Neural cell (in vitro differentiated cells): ENCODE results near the gene USP40. TPM values are rescaled to one million over a fixed set of nuclear protein-coding genes. Genes with fewer than 3 reads are reported as not detected.

Experiments used
- H2AFZ ChIP-seq: fragments of 200-600, 300-800 bp; sonication (generic), shearing (Covaris generic); 2 replicates; pipeline ENCODE4 v1.6.0; 2014; ENCODE audit warnings: low read depth, mild to moderate bottlenecking, antibody characterized with exemption, low read length, moderate library complexity
- H3F3A ChIP-seq: fragments of 200-600 bp; shearing (Covaris generic); 2 replicates; pipeline ENCODE4 v1.6.1; 2016; ENCODE audit warnings: mild to moderate bottlenecking, moderate library complexity, mixed read lengths, antibody characterized with exemption, low read length; ENCODE audit not compliant: insufficient read depth, poor library complexity, severe bottlenecking
- H3K27ac ChIP-seq: fragments of 200-600, 300-800 bp; sonication (generic), shearing (Covaris generic); 2 replicates; pipeline ENCODE4 v1.5.1; 2014; ENCODE audit warnings: mild to moderate bottlenecking, low read length, moderate library complexity
- H3K27me3 ChIP-seq: fragments of 300-800, 200-600 bp; sonication (generic), shearing (Covaris generic); 2 replicates; pipeline ENCODE4 v1.6.0; 2014; ENCODE audit warnings: mild to moderate bottlenecking, low read depth, low read length, moderate library complexity; ENCODE audit not compliant: insufficient read depth
- H3K36me3 ChIP-seq: fragments of 300-800, 200-600 bp; sonication (generic), shearing (Covaris generic); 2 replicates; pipeline ENCODE4 v1.5.1; 2014; ENCODE audit warnings: mild to moderate bottlenecking, antibody characterized with exemption, low read length, moderate library complexity; ENCODE audit not compliant: insufficient read depth
- H3K4me2 ChIP-seq: fragments of 300-800, 200-600 bp; sonication (generic), shearing (Covaris generic); 2 replicates; pipeline ENCODE4 v1.6.0; 2014; ENCODE audit warnings: mild to moderate bottlenecking, low read length
- H3K4me3 ChIP-seq: fragments of 300-800, 200-600 bp; sonication (generic), shearing (Covaris generic); 2 replicates; pipeline ENCODE4 v1.5.1; 2014; ENCODE audit warnings: mild to moderate bottlenecking, low read length, moderate library complexity
- H3K79me2 ChIP-seq: fragments of 200-600 bp; shearing (Covaris generic); replicated peaks from 2 replicates; pipeline ENCODE4 v1.6.0; 2014; ENCODE audit warnings: mild to moderate bottlenecking, low read length, moderate library complexity; ENCODE audit not compliant: insufficient read depth
- H3K9ac ChIP-seq: fragments of 300-800, 200-600 bp; sonication (generic), shearing (Covaris generic); 2 replicates; pipeline ENCODE4 v1.6.1; 2016; ENCODE audit warnings: mild to moderate bottlenecking, low read length, mixed read lengths
- H3K9me2 ChIP-seq: fragments of 200-600 bp; shearing (Covaris generic); 2 replicates; pipeline ENCODE4 v1.6.1; 2016; ENCODE audit warnings: mild to moderate bottlenecking, low read length, mixed read lengths; ENCODE audit not compliant: insufficient read depth
- H3K9me3 ChIP-seq: fragments of 200-600, 300-800 bp; sonication (generic), shearing (Covaris generic); 2 replicates; pipeline ENCODE4 v1.6.1; 2016; ENCODE audit warnings: mild to moderate bottlenecking, mixed run types, low read length, moderate library complexity, mixed read lengths
- H4K20me1 ChIP-seq: fragments of 200-600 bp; shearing (Covaris generic); 2 replicates; pipeline ENCODE4 v1.6.1; 2016; ENCODE audit warnings: mild to moderate bottlenecking, mixed run types; ENCODE audit not compliant: insufficient read depth
- CTCF ChIP-seq: fragments of 450-650 bp; IDR thresholded peaks from 2 replicates; pipeline ENCODE4 v1.5.1; 2014; ENCODE audit warnings: antibody characterized with exemption, mild to moderate bottlenecking, moderate library complexity; ENCODE audit not compliant: poor library complexity, severe bottlenecking
- EP300 ChIP-seq: fragments of 450-650 bp; conservative IDR thresholded peaks from 2 replicates; pipeline ENCODE4 v1.6.1; 2014; ENCODE audit warnings: antibody characterized with exemption, mild to moderate bottlenecking, moderate library complexity; ENCODE audit not compliant: poor library complexity, severe bottlenecking
- EZH2 ChIP-seq: fragments of 200-600, 300-800 bp; shearing (Covaris generic), sonication (generic); IDR thresholded peaks from 2 replicates; pipeline ENCODE4 v1.6.1; 2014; ENCODE audit warnings: antibody characterized with exemption, low read length, borderline replicate concordance, mild to moderate bottlenecking; ENCODE audit not compliant: insufficient read depth, poor library complexity, severe bottlenecking
- MXI1 ChIP-seq: fragments of 450-650 bp; conservative IDR thresholded peaks from 2 replicates; pipeline ENCODE4 v1.6.1; 2014; ENCODE audit warnings: antibody characterized with exemption, mild to moderate bottlenecking; ENCODE audit not compliant: poor library complexity, severe bottlenecking
- POLR2AphosphoS5 ChIP-seq: IDR thresholded peaks from 2 replicates; pipeline ENCODE4 v1.6.1; 2012
- RAD21 ChIP-seq: fragments of 450-650 bp; conservative IDR thresholded peaks from 2 replicates; pipeline ENCODE4 v1.6.1; 2014; ENCODE audit warnings: antibody characterized with exemption, mild to moderate bottlenecking, moderate library complexity
- SMC3 ChIP-seq: fragments of 450-650 bp; conservative IDR thresholded peaks from 2 replicates; pipeline ENCODE4 v1.6.1; 2014; ENCODE audit warnings: antibody characterized with exemption, mild to moderate bottlenecking, moderate library complexity; ENCODE audit not compliant: poor library complexity
- TAF1 ChIP-seq: IDR thresholded peaks from 2 replicates; pipeline ENCODE4 v1.6.1; 2012; ENCODE audit warnings: low read depth
- polyA plus RNA-seq: library from polyadenylated mRNA; depleted of rRNA; stranded (reverse); fragments of >200 nt; gene quantifications from 2 replicates; pipeline ENCODE4 v1.2.3, GENCODE V29; 2014
- TF ChIP-seq, protein P1 (sequence below): IDR thresholded peaks from 2 replicates; pipeline ENCODE4 v1.6.1; 2012; ENCODE audit warnings: borderline replicate concordance

The USP40 gene
- polyA plus RNA-seq, 1 donor from 2014 or later: 33.3 TPM

GRCh38 chr2:233553366-233553765, 13.2 kb downstream of the USP40 start:
- no peak overlapping the region for H2AFZ ChIP-seq
- H3K9ac ChIP-seq: no peak overlapping the region
- no peaks in the 10 kb centered on the region for H3F3A ChIP-seq
- H3K9me2 ChIP-seq: no peaks in the 10 kb centered on the region
- no peaks in the 10 kb centered on the region for H4K20me1 ChIP-seq
- H3K4me2 ChIP-seq: no peak overlapping the region
- no peaks in the 10 kb centered on the region for H3K79me2 ChIP-seq
- no peak overlapping the region for H3K27ac ChIP-seq
- no peak overlapping the region for H3K4me3 ChIP-seq
- TF ChIP-seq EZH2: no peak
- no peak for TF ChIP-seq MXI1
- no peak for TF ChIP-seq CTCF
- TF ChIP-seq, protein P1, sequence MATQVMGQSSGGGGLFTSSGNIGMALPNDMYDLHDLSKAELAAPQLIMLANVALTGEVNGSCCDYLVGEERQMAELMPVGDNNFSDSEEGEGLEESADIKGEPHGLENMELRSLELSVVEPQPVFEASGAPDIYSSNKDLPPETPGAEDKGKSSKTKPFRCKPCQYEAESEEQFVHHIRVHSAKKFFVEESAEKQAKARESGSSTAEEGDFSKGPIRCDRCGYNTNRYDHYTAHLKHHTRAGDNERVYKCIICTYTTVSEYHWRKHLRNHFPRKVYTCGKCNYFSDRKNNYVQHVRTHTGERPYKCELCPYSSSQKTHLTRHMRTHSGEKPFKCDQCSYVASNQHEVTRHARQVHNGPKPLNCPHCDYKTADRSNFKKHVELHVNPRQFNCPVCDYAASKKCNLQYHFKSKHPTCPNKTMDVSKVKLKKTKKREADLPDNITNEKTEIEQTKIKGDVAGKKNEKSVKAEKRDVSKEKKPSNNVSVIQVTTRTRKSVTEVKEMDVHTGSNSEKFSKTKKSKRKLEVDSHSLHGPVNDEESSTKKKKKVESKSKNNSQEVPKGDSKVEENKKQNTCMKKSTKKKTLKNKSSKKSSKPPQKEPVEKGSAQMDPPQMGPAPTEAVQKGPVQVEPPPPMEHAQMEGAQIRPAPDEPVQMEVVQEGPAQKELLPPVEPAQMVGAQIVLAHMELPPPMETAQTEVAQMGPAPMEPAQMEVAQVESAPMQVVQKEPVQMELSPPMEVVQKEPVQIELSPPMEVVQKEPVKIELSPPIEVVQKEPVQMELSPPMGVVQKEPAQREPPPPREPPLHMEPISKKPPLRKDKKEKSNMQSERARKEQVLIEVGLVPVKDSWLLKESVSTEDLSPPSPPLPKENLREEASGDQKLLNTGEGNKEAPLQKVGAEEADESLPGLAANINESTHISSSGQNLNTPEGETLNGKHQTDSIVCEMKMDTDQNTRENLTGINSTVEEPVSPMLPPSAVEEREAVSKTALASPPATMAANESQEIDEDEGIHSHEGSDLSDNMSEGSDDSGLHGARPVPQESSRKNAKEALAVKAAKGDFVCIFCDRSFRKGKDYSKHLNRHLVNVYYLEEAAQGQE: no peak
- no peak for TF ChIP-seq TAF1
- no peak for TF ChIP-seq RAD21
- H3K27me3 ChIP-seq: no peaks in the 10 kb centered on the region
- no peaks in the 10 kb centered on the region for H3K9me3 ChIP-seq
- H3K36me3 ChIP-seq: peaks cover 6% of the 10 kb centered on the region

DNA sequence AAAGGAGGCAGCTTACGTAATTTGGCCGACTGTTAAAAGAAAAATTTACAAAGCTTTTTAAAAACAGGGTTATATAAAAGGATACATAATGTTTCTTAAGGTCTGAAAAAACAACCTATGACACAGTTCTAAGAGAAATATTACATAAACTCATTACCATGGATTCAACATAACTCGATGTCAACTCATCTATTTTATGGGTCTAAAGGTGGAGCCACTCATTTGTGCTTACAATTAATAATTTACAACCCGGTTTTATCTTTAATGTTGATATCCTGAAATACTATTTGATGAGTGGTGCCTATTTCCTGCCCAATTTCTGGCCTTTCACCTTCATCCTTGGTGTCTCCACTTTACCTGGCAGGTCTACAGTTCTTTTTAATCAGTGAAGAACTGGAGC, 15.1 kb downstream of the USP40 start:
- H3K4me3 ChIP-seq: no peak overlapping the region
- H2AFZ ChIP-seq: no peak overlapping the region
- H3K9ac ChIP-seq: no peak overlapping the region
- H3K9me3 ChIP-seq: no peaks in the 10 kb centered on the region
- no peak overlapping the region for H3K27ac ChIP-seq
- H4K20me1 ChIP-seq: no peaks in the 10 kb centered on the region
- H3K4me2 ChIP-seq: no peak overlapping the region
- no peaks in the 10 kb centered on the region for H3K9me2 ChIP-seq
- no peaks in the 10 kb centered on the region for H3F3A ChIP-seq
- peaks cover 1% of the 10 kb centered on the region for H3K36me3 ChIP-seq
- no peak for TF ChIP-seq EZH2
- TF ChIP-seq EP300: no peak
- no peak for TF ChIP-seq RAD21
- TF ChIP-seq TAF1: no peak
- no peaks in the 10 kb centered on the region for H3K79me2 ChIP-seq
- no peaks in the 10 kb centered on the region for H3K27me3 ChIP-seq

GRCh38 chr2:233546774-233547173, 19.8 kb downstream of the USP40 start:
- no peak overlapping the region for H3K4me3 ChIP-seq
- H3K9me2 ChIP-seq: no peaks in the 10 kb centered on the region
- no peak overlapping the region for H3K9ac ChIP-seq
- no peak overlapping the region for H2AFZ ChIP-seq
- peaks cover 3% of the 10 kb centered on the region for H3K36me3 ChIP-seq
- no peak overlapping the region for H3K27ac ChIP-seq
- H3K4me2 ChIP-seq: no peak overlapping the region
- no peaks in the 10 kb centered on the region for H3F3A ChIP-seq
- H3K9me3 ChIP-seq: no peaks in the 10 kb centered on the region
- H3K27me3 ChIP-seq: no peaks in the 10 kb centered on the region
- no peaks in the 10 kb centered on the region for H4K20me1 ChIP-seq
- no peaks in the 10 kb centered on the region for H3K79me2 ChIP-seq
- TF ChIP-seq, protein P1: no peak
- TF ChIP-seq POLR2AphosphoS5: no peak
- TF ChIP-seq SMC3: no peak
- no peak for TF ChIP-seq EP300
- TF ChIP-seq EZH2: no peak
- no peak for TF ChIP-seq RAD21
- TF ChIP-seq CTCF: no peak
- no peak for TF ChIP-seq TAF1
- TF ChIP-seq MXI1: no peak
